ENCODE data around the gene RAI1.

RAI1 gene

DNA sequence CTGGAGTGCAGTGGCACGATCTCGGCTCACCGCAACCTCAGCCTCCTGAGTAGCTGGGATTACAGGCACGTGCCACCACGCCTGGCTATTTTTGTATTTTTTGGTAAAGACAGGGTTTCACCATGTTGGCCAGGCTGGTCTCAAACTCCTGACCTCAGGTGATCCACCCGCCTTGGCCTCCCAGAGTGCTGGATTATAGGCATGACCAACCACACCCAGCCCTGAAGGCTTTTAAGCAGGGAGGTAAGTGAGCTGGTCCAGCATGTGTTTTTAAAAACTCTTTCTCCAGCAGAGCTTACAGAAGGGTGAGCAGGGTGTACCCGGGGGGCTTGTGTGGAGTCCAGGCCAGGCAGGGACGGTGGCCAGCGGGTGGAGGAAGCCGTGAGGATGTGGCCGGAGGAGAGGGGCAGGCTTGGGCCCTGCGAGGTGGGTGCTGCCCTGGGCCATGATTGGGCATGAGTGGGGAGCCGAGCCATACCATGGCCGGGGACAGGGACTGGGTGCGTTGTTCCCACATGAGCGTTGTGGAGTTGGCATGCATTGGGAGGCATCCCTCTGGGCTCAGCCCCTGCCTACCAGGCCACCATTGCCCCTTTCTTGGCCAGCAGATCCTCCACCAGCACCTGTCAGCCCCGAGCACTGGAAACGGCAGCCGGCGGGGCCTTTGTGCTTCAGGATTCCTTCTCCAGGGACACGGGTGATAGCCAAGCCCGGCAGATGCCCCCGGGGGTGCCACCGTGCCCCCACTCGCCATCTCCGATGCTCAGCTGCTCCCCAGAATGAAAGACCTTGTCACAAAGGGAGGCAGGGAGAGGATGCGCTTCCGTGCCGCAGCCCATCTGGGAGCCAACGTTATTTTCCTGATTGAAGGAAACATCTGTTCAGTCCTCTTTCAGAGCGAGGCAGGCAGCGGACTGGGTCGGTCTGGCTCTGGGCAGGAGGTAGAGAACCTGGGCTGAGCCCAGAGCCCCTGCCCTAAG is 64.5 kb downstream of the RAI1 start:
- no peak for DNase-seq (ENCODE audit: insufficient read length, low spot score)
- no peak for FAIRE-seq

DNA sequence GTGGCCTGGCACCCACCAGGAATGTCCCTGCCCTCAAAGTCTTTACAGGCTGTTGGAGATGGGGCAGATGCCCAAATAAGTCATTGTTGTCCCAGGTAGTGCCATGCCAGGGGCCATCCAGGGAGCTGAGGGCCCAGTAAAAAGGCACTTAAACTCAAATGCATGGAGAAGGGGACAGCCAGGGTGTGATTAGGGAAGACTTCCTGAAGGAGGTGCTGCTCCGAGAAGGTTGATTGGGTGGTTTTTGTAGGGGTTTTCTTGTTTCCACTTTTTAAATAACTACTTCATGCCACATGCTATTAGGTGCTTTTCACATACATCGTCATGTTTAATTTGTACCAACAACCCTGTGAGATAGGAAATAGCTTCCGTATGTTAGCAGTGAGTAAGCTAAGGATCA is 66.9 kb downstream of the RAI1 start:
- FAIRE-seq (no peak), DNase-seq (ENCODE audit: insufficient read length, low spot score) (no peak)

DNA sequence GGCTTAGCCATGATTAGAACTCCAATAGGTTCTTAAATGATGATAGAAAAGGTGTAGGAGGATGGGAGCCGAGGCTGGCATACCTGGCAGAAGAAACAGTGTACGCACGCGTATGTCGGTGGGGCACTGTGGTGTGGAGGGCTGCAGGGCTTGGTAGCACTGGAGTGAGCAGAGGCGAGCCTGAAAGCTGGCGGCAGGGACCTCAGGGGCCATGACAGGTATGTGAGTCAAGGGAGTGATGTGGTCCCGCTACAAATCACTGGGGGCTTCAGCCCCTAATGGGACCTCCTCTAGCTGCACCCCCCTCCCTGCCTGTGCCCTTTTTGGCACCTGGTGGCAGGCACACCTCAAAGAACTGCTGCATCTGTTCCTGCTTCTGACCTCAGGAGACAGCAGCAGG is 67.3 kb downstream of the RAI1 start:
- DNase-seq (ENCODE audit: insufficient read length, low spot score) (no peak), FAIRE-seq (no peak)

GRCh38 chr17:17749025-17749772 is 67.9 kb downstream of the RAI1 start:
- FAIRE-seq: no peak
- DNase-seq (ENCODE audit: insufficient read length, low spot score): no peak

DNA sequence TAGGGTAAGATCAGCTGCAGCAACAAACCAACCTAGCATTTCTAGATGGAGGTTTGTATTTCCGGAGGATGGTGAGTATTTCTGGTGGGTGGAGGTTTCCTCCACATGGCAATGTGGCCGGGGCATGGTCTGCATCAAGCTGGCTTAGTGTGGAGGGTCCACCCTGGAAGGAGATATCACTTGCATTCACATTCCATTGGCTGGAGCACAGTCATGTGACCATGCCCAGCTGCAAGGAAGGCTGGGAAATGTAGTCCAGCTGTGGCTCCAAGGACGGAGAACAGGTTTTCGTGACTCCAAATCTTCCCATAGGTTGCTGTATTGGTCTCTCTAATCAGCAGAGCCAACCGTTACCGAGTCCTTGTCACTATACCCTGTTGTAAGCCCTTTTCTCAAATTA is 68.7 kb downstream of the RAI1 start:
- DNase-seq (ENCODE audit: insufficient read length, low spot score): peak; percentile 53
- peak; percentile 71 for FAIRE-seq

DNA sequence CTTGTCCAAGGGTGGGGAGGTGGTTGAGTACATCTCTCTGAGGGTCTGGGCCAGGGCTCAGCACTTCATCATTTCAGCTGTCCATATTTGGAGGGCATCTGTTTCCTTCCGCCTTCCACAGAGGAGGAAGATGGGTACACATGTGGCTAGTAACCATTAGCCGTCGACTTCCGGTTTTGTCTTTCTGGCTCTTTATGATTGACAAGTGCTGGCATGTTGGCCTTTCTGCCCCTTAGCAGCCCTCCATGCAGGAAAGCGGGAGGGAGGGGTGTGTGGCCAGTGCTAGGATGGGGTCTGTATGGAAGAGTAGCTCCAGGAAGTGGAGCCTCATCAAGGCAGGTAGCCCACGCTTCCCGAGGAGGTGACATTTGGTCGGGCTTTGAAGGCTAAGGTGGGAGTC is 69.6 kb downstream of the RAI1 start:
- FAIRE-seq: no peak

GRCh38 chr17:17751489-17752088 is 70.3 kb downstream of the RAI1 start:
- no peak for DNase-seq (ENCODE audit: insufficient read length, low spot score)
- no peak for FAIRE-seq

More for the DNA sequence above, 69.6 kb downstream of the RAI1 start:
- DNase-seq (ENCODE audit: insufficient read length, low spot score): no peak

DNA sequence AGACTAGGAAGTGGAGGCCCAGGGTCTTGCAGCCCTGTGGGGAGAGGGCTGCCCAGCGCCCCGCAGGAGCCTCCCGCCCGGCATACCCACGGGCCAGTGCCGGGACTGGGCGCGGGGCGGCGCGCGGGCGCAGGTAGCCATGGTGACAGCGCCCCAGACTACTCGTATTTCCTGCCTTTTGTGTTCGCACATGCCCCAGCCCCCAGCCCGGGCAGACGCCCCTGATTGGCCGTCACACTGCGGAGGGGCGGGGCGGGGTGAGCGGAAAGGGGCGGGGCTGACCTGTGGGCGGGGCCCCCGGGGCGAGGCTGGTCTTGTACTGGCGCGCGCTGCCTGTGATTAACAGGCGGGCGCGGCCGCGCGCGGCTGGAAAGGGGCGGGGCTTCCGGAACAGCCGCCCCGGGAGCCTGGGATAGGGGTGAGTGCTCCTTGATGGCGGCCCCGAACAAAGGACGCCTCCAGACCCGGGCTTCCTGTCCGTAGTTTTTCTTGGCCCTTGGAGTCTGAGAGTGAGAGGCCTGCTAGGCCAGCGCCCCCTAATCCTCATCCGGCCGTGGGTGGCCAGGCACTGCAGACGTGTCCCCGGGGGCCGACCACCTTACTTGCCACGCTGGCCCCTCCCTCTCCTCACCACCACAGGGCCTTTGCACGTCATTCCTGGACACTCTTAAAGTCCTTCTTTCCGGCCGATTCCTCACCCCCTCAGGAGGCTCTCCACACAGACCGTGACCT is 71.0 kb downstream of the RAI1 start:
- DNase-seq (ENCODE audit: insufficient read length, low spot score) (peak; percentile 99), FAIRE-seq (peak; percentile 83)

DNA sequence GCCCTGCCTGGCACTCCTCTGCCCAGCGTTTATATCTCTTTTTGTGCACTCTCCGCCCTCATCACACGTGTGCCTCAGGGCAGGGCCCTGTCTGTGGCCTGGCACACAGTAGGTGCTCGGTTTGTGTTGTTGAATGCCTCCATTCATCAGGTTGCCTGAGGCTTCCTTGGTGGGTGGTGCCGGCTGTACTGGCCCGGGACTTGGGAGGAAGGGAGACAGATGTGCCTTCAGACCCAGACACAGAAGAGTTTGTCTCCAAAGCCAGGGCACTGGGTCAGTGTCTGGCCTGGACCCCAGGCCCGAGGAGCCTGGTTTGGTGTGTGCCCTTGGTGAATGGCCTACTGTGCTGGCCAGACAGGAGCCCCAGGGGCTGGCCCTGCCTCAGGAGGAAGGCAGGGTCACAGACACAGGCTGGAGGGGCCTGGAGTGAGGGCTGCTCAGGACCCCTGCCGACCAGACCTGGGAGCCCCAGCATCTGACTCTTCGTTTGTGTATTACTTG is 71.6 kb downstream of the RAI1 start:
- DNase-seq (ENCODE audit: insufficient read length, low spot score) (no peak), FAIRE-seq (no peak)

GRCh38 chr17:17754719-17755686 is 73.7 kb downstream of the RAI1 start:
- DNase-seq (ENCODE audit: insufficient read length, low spot score) (no peak), FAIRE-seq (peak; percentile 28)

- DNase-seq (ENCODE audit: insufficient read length, low spot score) (no peak), FAIRE-seq (no peak)
Observed at GRCh38 chr17:17755715-17756114, 74.5 kb downstream of the RAI1 start.

- DNase-seq (ENCODE audit: insufficient read length, low spot score) (no peak), FAIRE-seq (no peak)
Observed at GRCh38 chr17:17757391-17757791, 76.1 kb downstream of the RAI1 start.

DNA sequence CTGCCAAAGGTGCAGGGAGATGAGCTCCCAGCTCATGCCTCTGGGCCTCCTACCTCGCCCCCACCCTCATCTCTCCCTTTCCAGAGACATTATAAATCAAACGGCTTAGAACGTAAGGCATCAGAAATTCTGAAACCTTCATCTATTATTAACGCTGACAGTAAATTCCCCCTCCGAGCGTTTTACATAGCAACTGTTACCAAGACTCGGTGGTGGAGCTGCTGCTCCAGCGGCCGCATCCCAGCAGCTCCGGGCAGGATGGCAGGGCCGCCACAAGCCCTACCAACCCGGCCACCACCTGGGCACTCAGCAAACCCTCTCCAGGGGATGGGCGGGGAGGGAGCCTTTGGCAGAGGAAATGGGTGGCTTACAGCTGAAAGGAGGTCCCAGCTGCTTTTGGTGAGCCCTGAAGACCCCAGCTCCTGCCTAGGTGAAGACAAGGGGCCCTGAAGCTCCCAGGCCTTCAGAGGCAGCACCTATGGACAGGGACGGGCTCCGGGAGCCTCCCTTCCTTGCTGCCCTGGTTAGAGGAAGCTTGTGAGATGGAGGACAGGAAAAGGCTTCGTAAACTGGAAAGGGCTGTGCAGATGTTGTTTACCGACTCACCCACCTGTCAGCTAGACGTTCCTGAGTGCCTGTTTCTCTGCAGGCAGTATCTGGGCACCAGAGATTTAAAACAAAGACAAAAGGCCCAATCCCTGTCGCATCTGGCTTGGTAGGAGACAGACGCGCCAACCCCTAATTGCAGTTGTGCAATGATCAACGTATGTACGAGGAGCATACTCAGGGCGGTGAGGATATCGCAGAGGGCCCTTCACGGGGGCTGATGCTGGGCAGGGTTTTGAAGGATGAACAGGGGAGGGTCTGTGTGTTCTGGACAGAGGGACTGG is 76.9 kb downstream of the RAI1 start:
- FAIRE-seq: no peak
- no peak for DNase-seq (ENCODE audit: insufficient read length, low spot score)

GRCh38 chr17:17758941-17759563 is 77.8 kb downstream of the RAI1 start:
- no peak for FAIRE-seq
- no peak for DNase-seq (ENCODE audit: insufficient read length, low spot score)

GRCh38 chr17:17760350-17760749 is 79.1 kb downstream of the RAI1 start:
- FAIRE-seq (no peak), DNase-seq (ENCODE audit: insufficient read length, low spot score) (no peak)

DNA sequence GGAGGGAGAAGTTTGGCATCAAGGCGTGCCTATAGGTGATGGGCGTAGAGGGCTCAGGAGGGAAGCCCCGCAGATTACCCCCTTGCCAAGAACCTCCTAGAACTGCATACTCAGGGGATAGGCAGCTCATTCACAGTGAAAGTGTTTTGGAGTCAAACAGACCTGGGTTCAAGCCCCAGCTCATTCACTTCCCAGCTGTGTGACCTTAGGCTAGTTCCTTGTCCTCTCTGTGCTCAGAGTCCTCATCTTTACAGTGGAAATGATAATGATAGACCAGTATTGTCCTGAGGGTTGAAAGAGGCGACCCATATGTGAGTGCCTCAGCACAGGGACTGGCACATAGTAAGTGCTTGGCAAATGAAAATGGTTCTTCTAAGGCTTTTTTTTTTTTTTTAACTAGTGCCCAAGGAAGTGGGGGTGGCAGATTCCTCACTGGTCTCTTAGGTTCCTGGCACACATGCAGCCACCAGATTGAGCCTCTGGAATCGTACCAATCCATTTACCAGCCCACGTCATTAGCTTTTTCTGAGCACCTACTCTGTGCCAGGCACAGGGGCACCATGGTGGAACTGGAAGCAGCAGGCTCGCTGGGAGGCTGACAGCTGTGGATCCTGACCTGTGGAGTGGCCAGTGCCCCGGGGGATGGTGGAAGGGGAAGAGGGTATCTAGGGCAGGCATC is 79.8 kb downstream of the RAI1 start:
- DNase-seq (ENCODE audit: insufficient read length, low spot score) (no peak), FAIRE-seq (no peak)
